Spinal cord (tissue), 10 donors: Measurements from ENCODE around the gene JADE2. TPM values are rescaled to one million over a fixed set of nuclear protein-coding genes. Genes with fewer than 3 reads are reported as not detected.
"Not testable (repeated sequence)": the region's sequence is repeated elsewhere in the genome, so short reads cannot be mapped to it uniquely, and the experiment has no call there.

ENCODE experiments used
- DNase-seq, 6 donors: peaks; one replicate each; pipeline versions ENCODE4 v3.0.0 to v3.0.0-alpha.2; 2013 to 2015; ENCODE audit warnings: low spot score in 6 of 6, low read depth in 4 of 6
- H3K27ac ChIP-seq: one replicate; pipeline ENCODE4 v1.5.1; 2013; ENCODE audit warnings: low read depth, low read length, control low read depth
- H3K27me3 ChIP-seq: one replicate; pipeline ENCODE4 v1.6.1; 2013; ENCODE audit warnings: low read length; ENCODE audit not compliant: control insufficient read depth, insufficient read depth
- H3K36me3 ChIP-seq: one replicate; pipeline ENCODE4 v1.6.1; 2013; ENCODE audit warnings: low read length; ENCODE audit not compliant: control insufficient read depth, insufficient read depth
- H3K4me1 ChIP-seq: one replicate; pipeline ENCODE4 v1.6.1; 2013; ENCODE audit warnings: low read length; ENCODE audit not compliant: control insufficient read depth, insufficient read depth
- H3K4me3 ChIP-seq: one replicate; pipeline ENCODE4 v1.5.1; 2013; ENCODE audit warnings: low read depth, low read length, control low read depth
- H3K9me3 ChIP-seq: one replicate; pipeline ENCODE4 v1.6.1; 2013; ENCODE audit warnings: low read length; ENCODE audit not compliant: control insufficient read depth, insufficient read depth
- WGBS: methylation state at CpG from one replicate; pipeline ENCODE4 v1.1.5; 2013; ENCODE audit warnings: missing lambda C conversion rate; ENCODE audit not compliant: insufficient coverage; 5-methylcytosine and 5-hydroxymethylcytosine counted together
- polyA plus RNA-seq, 2 donors: library from polyadenylated mRNA; unstranded; fragments of 120-200 nt; gene quantifications; one replicate each; pipeline ENCODE4 v1.2.1, GENCODE V29; 2013; ENCODE audit not compliant: insufficient read length in 2 of 2
- total RNA-seq, 2 donors: library from RNA; depleted of rRNA in 1 of 2; stranded (reverse); fragments of 120-200 nt in 1 of 2; fragments of >200 nt in 1 of 2; gene quantifications; one replicate each; pipeline versions ENCODE4 v1.2.3 to v1.2.4, GENCODE V29; 2013 to 2014
- donor health status: healthy.

JADE2 gene
- total and polyA plus RNA-seq, 4 donors = 6.0 to 12.1 (median 8.9) TPM

- H3K4me1 ChIP-seq = no peaks in the 10 kb centered on the region
- H3K27ac ChIP-seq = no peak overlapping the region
- no peaks in the 10 kb centered on the region for H3K9me3 ChIP-seq
- DNase-seq = no peak
- 91% methylated on average over 3 of the region's 7 CpGs for WGBS
- H3K4me3 ChIP-seq = no peak overlapping the region
- H3K27me3 ChIP-seq = no peaks in the 10 kb centered on the region
- H3K36me3 ChIP-seq = no peaks in the 10 kb centered on the region
Observed at GRCh38 chr5:134594336-134594735, 68.9 kb downstream of the JADE2 start.

DNA sequence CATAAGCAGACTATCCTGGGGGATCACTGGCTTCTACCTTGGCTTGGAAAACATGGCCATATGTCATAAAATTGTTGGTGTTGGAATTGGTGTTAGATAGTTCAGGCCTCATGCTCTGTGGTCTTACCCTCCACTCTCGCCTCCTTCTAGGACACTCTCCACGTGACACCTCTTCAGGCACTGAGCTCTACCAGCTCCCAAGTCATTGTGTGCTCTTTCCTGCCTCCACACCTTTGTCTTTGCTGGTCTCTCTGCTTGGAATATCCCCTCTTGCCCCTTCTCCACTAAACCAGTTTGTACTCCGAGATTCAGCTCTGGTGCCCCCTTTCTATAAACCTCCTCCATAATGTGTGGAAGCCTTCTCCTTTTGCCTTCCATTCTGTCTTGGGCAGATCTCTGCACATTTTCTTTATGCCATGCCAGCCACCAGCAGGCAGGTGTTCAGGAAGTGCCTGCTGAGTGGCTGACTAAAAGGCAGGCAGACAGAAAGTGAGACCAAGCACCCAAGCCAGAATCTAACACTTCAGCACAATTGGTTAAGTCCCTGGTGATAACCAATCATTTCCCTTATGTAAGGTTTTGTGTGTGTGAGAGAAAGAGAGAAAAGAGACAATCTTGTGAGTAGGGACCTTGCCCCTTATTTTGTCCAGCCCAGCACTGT, 69.5 kb downstream of the JADE2 start:
- Histone ChIP-seq H3K27me3 (no peaks in the 10 kb centered on the region), H3K4me1 (no peaks in the 10 kb centered on the region), H3K36me3 (no peaks in the 10 kb centered on the region), H3K4me3 (no peak overlapping the region), H3K9me3 (no peaks in the 10 kb centered on the region), H3K27ac (no peak overlapping the region)
- 92% methylated on average over 3 of the region's 3 CpGs for WGBS
- DNase-seq = no peak

- DNase-seq = no peak
- Histone ChIP-seq H3K9me3 (no peaks in the 10 kb centered on the region), H3K27ac (no peak overlapping the region), H3K36me3 (no peaks in the 10 kb centered on the region), H3K4me1 (no peaks in the 10 kb centered on the region), H3K4me3 (no peak overlapping the region), H3K27me3 (no peaks in the 10 kb centered on the region)
- 100% methylated on average over 1 of the region's 3 CpGs for WGBS
Observed at GRCh38 chr5:134595458-134595838, 70.0 kb downstream of the JADE2 start.

- not testable (repeated sequence) for H3K4me3 ChIP-seq, H3K27ac ChIP-seq, H3K9me3 ChIP-seq, H3K36me3 ChIP-seq, DNase-seq, H3K27me3 ChIP-seq, H3K4me1 ChIP-seq
- WGBS = no CpG with 5 or more reads among the region's 3 CpGs
Observed at GRCh38 chr5:134599820-134600219, 74.3 kb downstream of the JADE2 start.

DNA sequence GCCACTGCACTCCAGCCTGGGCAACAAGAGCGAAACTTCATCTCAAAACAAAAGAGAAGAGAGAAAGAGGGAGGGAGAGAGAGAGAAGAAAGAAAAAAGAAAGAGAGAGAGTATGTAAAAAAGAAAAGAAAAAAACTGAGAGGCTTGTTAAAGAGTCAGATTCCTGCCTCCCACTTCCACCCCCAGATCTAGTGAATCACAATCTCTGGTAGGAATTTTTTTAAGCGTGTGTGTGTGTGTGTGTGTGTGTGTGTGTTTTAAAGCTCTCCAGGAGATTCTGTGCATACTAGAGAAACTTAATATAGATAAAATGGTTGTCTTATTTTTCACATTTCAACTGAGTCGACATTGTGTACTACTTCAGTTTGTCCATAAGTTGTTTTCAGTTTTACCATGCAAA, 75.1 kb downstream of the JADE2 start:
- Histone ChIP-seq H3K27me3 (no peaks in the 10 kb centered on the region), H3K4me3 (no peak overlapping the region), H3K36me3 (peaks cover 3% of the 10 kb centered on the region), H3K27ac (no peak overlapping the region), H3K9me3 (no peaks in the 10 kb centered on the region), H3K4me1 (no peaks in the 10 kb centered on the region)
- WGBS = no CpG with 5 or more reads among the region's 3 CpGs
- DNase-seq = no peak

DNA sequence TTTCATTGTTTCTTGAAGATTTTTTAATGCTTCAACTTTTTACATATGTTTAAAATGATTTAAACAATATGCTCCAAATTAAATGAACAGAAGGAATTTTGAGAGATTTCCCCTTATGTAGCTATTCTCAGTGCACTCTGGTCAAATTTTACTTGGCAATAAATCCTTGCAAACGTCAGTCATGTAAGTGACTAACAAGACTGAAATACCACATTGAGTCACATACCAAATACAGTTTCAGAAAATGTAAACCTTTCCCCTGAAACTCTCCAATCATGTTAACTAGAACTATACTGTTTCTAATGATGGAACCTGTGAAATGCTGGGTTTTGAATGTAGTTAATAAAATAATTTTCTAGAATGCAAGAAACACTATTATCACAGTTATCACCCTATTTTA, 77.6 kb downstream of the JADE2 start:
- WGBS = 40% methylated on average over 1 of the region's 1 CpG
- no peak for DNase-seq

GRCh38 chr5:134604908-134605307, 79.4 kb downstream of the JADE2 start:
- Histone ChIP-seq H3K4me1 (no peaks in the 10 kb centered on the region), H3K9me3 (no peaks in the 10 kb centered on the region), H3K36me3 (peaks cover 11% of the 10 kb centered on the region), H3K27me3 (no peaks in the 10 kb centered on the region), H3K27ac (no peak overlapping the region), H3K4me3 (no peak overlapping the region)
- no peak for DNase-seq
- no CpG with 5 or more reads among the region's 1 CpG for WGBS

More for the DNA sequence above, 77.6 kb downstream of the JADE2 start:
- Histone ChIP-seq H3K27ac (no peak overlapping the region), H3K36me3 (peaks cover 5% of the 10 kb centered on the region), H3K4me1 (no peaks in the 10 kb centered on the region), H3K27me3 (no peaks in the 10 kb centered on the region), H3K4me3 (no peak overlapping the region), H3K9me3 (no peaks in the 10 kb centered on the region)

DNA sequence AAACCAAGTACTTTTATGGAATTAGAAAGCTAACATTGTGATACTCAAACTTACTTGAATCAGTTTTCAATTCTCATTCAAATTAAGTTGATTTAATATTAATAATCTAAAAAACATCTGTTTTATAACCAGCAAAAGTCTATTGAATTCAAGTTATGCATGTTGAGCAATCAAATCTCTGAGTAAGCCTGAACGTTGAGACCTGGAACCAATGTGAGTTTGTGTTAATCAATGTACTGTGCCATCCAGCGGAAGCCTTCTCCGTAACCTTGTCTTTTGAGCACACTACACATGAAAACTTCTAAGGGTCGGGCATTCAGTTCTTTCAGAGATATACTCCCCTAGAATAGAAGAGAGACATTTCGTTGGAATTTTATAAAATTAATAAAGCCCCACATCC, 81.3 kb downstream of the JADE2 start:
- Histone ChIP-seq H3K36me3 (peaks cover 23% of the 10 kb centered on the region), H3K27me3 (no peaks in the 10 kb centered on the region), H3K9me3 (no peaks in the 10 kb centered on the region), H3K4me3 (no peak overlapping the region), H3K4me1 (no peaks in the 10 kb centered on the region), H3K27ac (no peak overlapping the region)
- WGBS = no CpG with 5 or more reads among the region's 5 CpGs
- DNase-seq = no peak

DNA sequence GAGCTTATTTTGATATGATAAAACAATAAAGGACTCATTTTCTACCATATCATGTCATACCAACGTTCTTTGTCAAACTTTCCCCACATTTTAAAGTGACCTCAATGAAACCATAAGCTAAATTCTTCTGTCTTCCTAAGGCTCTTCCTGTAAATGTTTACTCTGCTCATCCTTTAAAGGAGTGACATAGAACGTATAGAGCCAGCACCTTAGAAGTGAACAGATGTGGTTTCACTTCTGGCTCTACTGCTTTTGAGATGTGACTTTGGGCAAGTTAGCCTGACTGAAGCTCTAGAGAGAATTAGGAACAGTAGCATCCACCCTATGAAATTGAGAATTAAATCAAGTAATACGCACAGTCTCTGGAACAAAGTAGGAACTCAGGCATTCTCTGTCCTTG, 83.1 kb downstream of the JADE2 start:
- 90% methylated on average over 2 of the region's 3 CpGs for WGBS
- H3K27ac ChIP-seq = no peak overlapping the region
- H3K27me3 ChIP-seq = no peaks in the 10 kb centered on the region
- DNase-seq = no peak
- no peaks in the 10 kb centered on the region for H3K4me1 ChIP-seq
- no peaks in the 10 kb centered on the region for H3K9me3 ChIP-seq
- peaks cover 24% of the 10 kb centered on the region for H3K36me3 ChIP-seq
- H3K4me3 ChIP-seq = no peak overlapping the region

- Histone ChIP-seq H3K4me1 (no peaks in the 10 kb centered on the region), H3K4me3 (no peak overlapping the region), H3K27ac (no peak overlapping the region), H3K36me3 (peaks cover 24% of the 10 kb centered on the region), H3K27me3 (no peaks in the 10 kb centered on the region), H3K9me3 (no peaks in the 10 kb centered on the region)
- WGBS = no CpG with 5 or more reads among the region's 3 CpGs
- no peak for DNase-seq
Observed at GRCh38 chr5:134609232-134609851, 83.9 kb downstream of the JADE2 start.
